GM10248 (cell line): ENCODE measurements around the gene LCE3A.
"Not testable (repeated sequence)": the region's sequence is repeated elsewhere in the genome, so short reads cannot be mapped to it uniquely, and the experiment has no call there.

Experiments
- CTCF ChIA-PET: fragments of 300-600 bp; sonication (Branson Sonifier 250); formaldehyde crosslinking; extraction: SDS; loops from one replicate; lab custom pipeline; 2021; ENCODE audit warnings: antibody characterized with exemption; lab: Yijun Ruan, JAX
- POLR2A ChIA-PET: fragments of 350-650 bp; sonication (Branson Sonifier 250); formaldehyde crosslinking; extraction: SDS; loops from one replicate; lab custom pipeline; 2020; ENCODE audit warnings: antibody characterized with exemption; lab: Yijun Ruan, JAX
- DNase-seq: peaks from one replicate; pipeline ENCODE4 v3.0.0; 2012; ENCODE audit errors: extremely low spot score
- CTCF ChIP-seq: IDR thresholded peaks from 2 replicates; pipeline ENCODE4 v1.5.1; 2012; ENCODE audit warnings: mild to moderate bottlenecking, low read depth; ENCODE audit errors: extremely low read depth, missing control alignments, control extremely low read depth

Gene LCE3A

GRCh38 chr1:152622803-152623202, at the start of gene LCE3A:
LCE3A (minus strand) TSS chr1:152623103; CDS start chr1:152623103, 0 bp downstream.
- POLR2A ChIA-PET, result no interaction called here
- CTCF ChIA-PET, result interaction anchor here (0.7 to 3.0 kb wide), 4 partner anchors 10 to 566 kb away, joined by 3 to 13 read pairs (median 6); no protein-coding TSS in a partner anchor
- no peak for DNase-seq

GRCh38 chr1:152667648-152668047, 44.7 kb upstream of the LCE3A start:
- CTCF ChIA-PET, result interaction anchor here (1.9 kb wide), 1 partner anchor 10 kb away, joined by 7 read pairs; no protein-coding TSS in a partner anchor
- no peak for TF ChIP-seq CTCF
- POLR2A ChIA-PET, result no interaction called here
- DNase-seq, result no peak

More at GRCh38 chr1:152622803-152623202, at the start of gene LCE3A:
- TF ChIP-seq CTCF, result no peak

- DNase-seq, POLR2A ChIA-PET: not testable (repeated sequence)
- CTCF ChIA-PET, result interaction anchor here (5.2 kb wide), 1 partner anchor 13 kb away, joined by 45 read pairs; no protein-coding TSS in a partner anchor
Observed at GRCh38 chr1:152666171-152666570, 43.3 kb upstream of the LCE3A start.

- DNase-seq, result no peak
- TF ChIP-seq CTCF, result no peak
- ChIA-PET POLR2A (no interaction called here), CTCF (interaction anchor here (0.8 to 5.2 kb wide), 2 partner anchors 10 to 204 kb away, joined by 3 to 45 read pairs; no protein-coding TSS in a partner anchor)
Observed at GRCh38 chr1:152663098-152663497, 40.2 kb upstream of the LCE3A start, which contains the start of gene LCE2D. LCE2D (plus strand) TSS chr1:152663380; CDS start chr1:152664106, 726 bp downstream.

- DNase-seq, result no peak
- ChIA-PET POLR2A (no interaction called here), CTCF (interaction anchor here (2.5 kb wide), 1 partner anchor 9 kb away, joined by 7 read pairs; no protein-coding TSS in a partner anchor)
- TF ChIP-seq CTCF, result no peak
Observed at GRCh38 chr1:152658649-152659048, 35.7 kb upstream of the LCE3A start.

GRCh38 chr1:152657677-152658076, 34.8 kb upstream of the LCE3A start:
- ChIA-PET CTCF (interaction anchor here (0.9 to 2.5 kb wide), 5 partner anchors 8 to 571 kb away, joined by 3 to 7 read pairs (median 3); no protein-coding TSS in a partner anchor), POLR2A (no interaction called here)
- DNase-seq, result no peak
- no peak for TF ChIP-seq CTCF

GRCh38 chr1:152656459-152656858, 33.6 kb upstream of the LCE3A start:
- ChIA-PET CTCF (interaction anchor here (0.6 to 2.5 kb wide), 8 partner anchors 9 to 572 kb away, joined by 3 to 7 read pairs (median 4); no protein-coding TSS in a partner anchor), POLR2A (no interaction called here)
- no peak for TF ChIP-seq CTCF
- no peak for DNase-seq
